ENCODE results near the gene CNOT8. TPM values are rescaled to one million over a fixed set of nuclear protein-coding genes. Genes with fewer than 3 reads are reported as not detected.
A peak's percentile ranks its signal among the peaks of the same experiment; 100 is the strongest.

The CNOT8 gene
- total RNA-seq, 1 donor from 2014 or later = 37.0 TPM

GRCh38 chr5:154815025-154815424 lies 43.4 kb upstream of the CNOT8 start:
- peaks cover 46% of the 10 kb centered on the region for H3K36me3 Mint-ChIP-seq (ENCODE audit: low read depth)
- no peaks in the 10 kb centered on the region for H3K4me1 Mint-ChIP-seq (ENCODE audit: low read depth)
- H3K27me3 Mint-ChIP-seq (ENCODE audit: low read depth) = no peaks in the 10 kb centered on the region
- H3K4me3 Mint-ChIP-seq (ENCODE audit: unreplicated experiment) = no peak overlapping the region
- no peaks in the 10 kb centered on the region for H3K9me3 Mint-ChIP-seq (ENCODE audit: low read depth)
- no peak for DNase-seq (ENCODE audit: low spot score)
- H3K27ac Mint-ChIP-seq (ENCODE audit: unreplicated experiment) = peak overlapping the region; percentile 73
- no peak for TF ChIP-seq CTCF (IDR thresholded peaks at IDR 0.05)

- Mint-ChIP-seq H3K36me3 (ENCODE audit: low read depth) (peaks cover 49% of the 10 kb centered on the region), H3K4me1 (ENCODE audit: low read depth) (no peaks in the 10 kb centered on the region), H3K27ac (ENCODE audit: unreplicated experiment) (no peak overlapping the region), H3K27me3 (ENCODE audit: low read depth) (no peaks in the 10 kb centered on the region), H3K4me3 (ENCODE audit: unreplicated experiment) (no peak overlapping the region), H3K9me3 (ENCODE audit: low read depth) (no peaks in the 10 kb centered on the region)
- no peak for TF ChIP-seq CTCF (IDR thresholded peaks at IDR 0.05)
- no peak for DNase-seq (ENCODE audit: low spot score)
Observed at GRCh38 chr5:154815684-154816247, 42.7 kb upstream of the CNOT8 start.

- Mint-ChIP-seq H3K36me3 (ENCODE audit: low read depth) (peaks cover 48% of the 10 kb centered on the region), H3K9me3 (ENCODE audit: low read depth) (no peaks in the 10 kb centered on the region), H3K4me3 (ENCODE audit: unreplicated experiment) (no peak overlapping the region), H3K27me3 (ENCODE audit: low read depth) (no peaks in the 10 kb centered on the region), H3K4me1 (ENCODE audit: low read depth) (no peaks in the 10 kb centered on the region), H3K27ac (ENCODE audit: unreplicated experiment) (no peak overlapping the region)
- no peak for TF ChIP-seq CTCF (IDR thresholded peaks at IDR 0.05)
- no peak for DNase-seq (ENCODE audit: low spot score)
Observed at GRCh38 chr5:154816891-154817492, 41.4 kb upstream of the CNOT8 start.

- H3K4me1 Mint-ChIP-seq (ENCODE audit: low read depth) = no peaks in the 10 kb centered on the region
- H3K27me3 Mint-ChIP-seq (ENCODE audit: low read depth) = no peaks in the 10 kb centered on the region
- H3K36me3 Mint-ChIP-seq (ENCODE audit: low read depth) = peaks cover 41% of the 10 kb centered on the region
- no peak overlapping the region for H3K27ac Mint-ChIP-seq (ENCODE audit: unreplicated experiment)
- H3K4me3 Mint-ChIP-seq (ENCODE audit: unreplicated experiment) = no peak overlapping the region
- no peaks in the 10 kb centered on the region for H3K9me3 Mint-ChIP-seq (ENCODE audit: low read depth)
- no peak for DNase-seq (ENCODE audit: low spot score)
- no peak for TF ChIP-seq CTCF (IDR thresholded peaks at IDR 0.05)
Observed at GRCh38 chr5:154817815-154818214, 40.6 kb upstream of the CNOT8 start.

- H3K27ac Mint-ChIP-seq (ENCODE audit: unreplicated experiment) = no peak overlapping the region
- H3K27me3 Mint-ChIP-seq (ENCODE audit: low read depth) = no peaks in the 10 kb centered on the region
- peaks cover 41% of the 10 kb centered on the region for H3K36me3 Mint-ChIP-seq (ENCODE audit: low read depth)
- DNase-seq (ENCODE audit: low spot score) = no peak
- no peak overlapping the region for H3K4me3 Mint-ChIP-seq (ENCODE audit: unreplicated experiment)
- H3K4me1 Mint-ChIP-seq (ENCODE audit: low read depth) = no peaks in the 10 kb centered on the region
- H3K9me3 Mint-ChIP-seq (ENCODE audit: low read depth) = no peaks in the 10 kb centered on the region
- no peak for TF ChIP-seq CTCF (IDR thresholded peaks at IDR 0.05)
Observed at GRCh38 chr5:154818471-154819116, 39.8 kb upstream of the CNOT8 start.

Measured in chondrocyte (in vitro differentiated cells).